ENCODE results near the gene EN2. TPM values are rescaled to one million over a fixed set of nuclear protein-coding genes. Genes with fewer than 3 reads are reported as not detected.

The EN2 gene
- polyA plus RNA-seq, 2 of the 4 experiments (the other 2 are of a cell fraction): 0.53 to 0.54 TPM

GRCh38 chr7:155454183-155455112 is 3.5 kb upstream of the EN2 start:
- CTCF ChIA-PET: interaction anchor here (0.9 to 2.2 kb wide), 2 partner anchors 11 to 144 kb away, joined by 3 to 8 read pairs; no protein-coding TSS in a partner anchor
- peak in 1 of 2 experiments; percentile 24; a peak in 3 of 6 replicates for ATAC-seq
- Histone ChIP-seq H3K4me1 (peaks cover 23% of the 10 kb centered on the region; the same call in 2 of the 3 replicates), H3K4me2 (peak overlapping the region; percentile 91), H3K4me3 (peak overlapping the region; percentile 41), H3K9me3 (no peaks in the 10 kb centered on the region), H3K27ac (no peak overlapping the region)
- WGBS (ENCODE audit: missing lambda C conversion rate): 29% methylated on average over 64 of the region's 82 CpGs
- FAIRE-seq: no peak
- TF ChIP-seq RNF2 (IDR thresholded peaks at IDR 0.05; ENCODE audit: borderline replicate concordance, low read depth): 0 out of 2 replicates have a peak, but pooled peaks have one; percentile 52
- TF ChIP-seq CTCF (IDR thresholded peaks at IDR 0.05): no peak
- TF ChIP-seq BHLHE40 (IDR thresholded peaks at IDR 0.05; ENCODE audit: low read depth, low read length): no peak
- POLR2A ChIA-PET: no interaction called here
- no peak for DNase-seq (ENCODE audit: low read depth in 1 of 2, low spot score in 1 of 2)

GRCh38 chr7:155455132-155455693 is 2.7 kb upstream of the EN2 start:
- Histone ChIP-seq H3K4me3 (no peak overlapping the region), H3K27ac (no peak overlapping the region), H3K4me1 (peaks cover 22% of the 10 kb centered on the region; the same call in 2 of the 3 replicates), H3K4me2 (peak overlapping the region; percentile 91), H3K9me3 (no peaks in the 10 kb centered on the region)
- ChIA-PET CTCF (interaction anchor here (0.9 to 2.2 kb wide), 2 partner anchors 12 to 143 kb away, joined by 3 to 8 read pairs; no protein-coding TSS in a partner anchor), POLR2A (no interaction called here)
- no peak for FAIRE-seq
- no peak for TF ChIP-seq POLR2AphosphoS2 (conservative IDR thresholded peaks at IDR 0.05; ENCODE audit: low read length)
- TF ChIP-seq ZFP36 (IDR thresholded peaks at IDR 0.05; ENCODE audit: borderline replicate concordance, partially characterized antibody): no peak
- no peak for TF ChIP-seq NR3C1 (IDR thresholded peaks at IDR 0.05)
- no peak for TF ChIP-seq FOSB (CRISPR knock-in tag; IDR thresholded peaks at IDR 0.05)
- TF ChIP-seq MAX (IDR thresholded peaks at IDR 0.05): no peak
- TF ChIP-seq SMC3 (IDR thresholded peaks at IDR 0.05): no peak
- TF ChIP-seq EP300 (IDR thresholded peaks at IDR 0.05): no peak
- no peak for TF ChIP-seq RNF2 (IDR thresholded peaks at IDR 0.05; ENCODE audit: borderline replicate concordance, low read depth)
- no peak for TF ChIP-seq HOXA7 (CRISPR knock-in tag; IDR thresholded peaks at IDR 0.05)
- ATAC-seq: no peak
- 38% methylated on average over 12 of the region's 15 CpGs for WGBS (ENCODE audit: missing lambda C conversion rate)
- no peak for DNase-seq (ENCODE audit: low read depth in 1 of 2, low spot score in 1 of 2)

GRCh38 chr7:155455776-155456737 is 1.9 kb upstream of the EN2 start:
- ATAC-seq (no peak), DNase-seq (ENCODE audit: low read depth in 1 of 2, low spot score in 1 of 2) (no peak), FAIRE-seq (no peak)
- no peaks in the 10 kb centered on the region for H3K9me3 ChIP-seq
- WGBS (ENCODE audit: missing lambda C conversion rate): 64% methylated on average over 21 of the region's 27 CpGs
- POLR2A ChIA-PET: no interaction called here
- peak overlapping the region; percentile 95 for H3K4me2 ChIP-seq
- CTCF ChIA-PET: interaction anchor here (1.1 to 2.2 kb wide), 2 partner anchors 111 to 143 kb away, joined by 3 to 8 read pairs; no protein-coding TSS in a partner anchor
- H3K4me1 ChIP-seq: peaks cover 22% of the 10 kb centered on the region; the same call in 2 of the 3 replicates
- no peak for TF ChIP-seq ZC3H11A (IDR thresholded peaks at IDR 0.05)
- H3K27ac ChIP-seq: no peak overlapping the region; a peak in 1 of 6 replicates
- peak overlapping the region; percentile 75; the same call in 2 of the 3 replicates for H3K4me3 ChIP-seq
